Kidney epithelial cell (primary cell): ENCODE data around the gene ANKS1B. TPM values are rescaled to one million over a fixed set of nuclear protein-coding genes. Genes with fewer than 3 reads are reported as not detected.
A peak's percentile ranks its signal among the peaks of the same experiment; 100 is the strongest.
"Not testable (repeated sequence)": the region's sequence is repeated elsewhere in the genome, so short reads cannot be mapped to it uniquely, and the experiment has no call there.

Source experiments
- DNase-seq: peaks from one replicate; pipeline ENCODE4 v3.0.0-alpha.2; 2010; ENCODE audit warnings: low read depth
- H3K27me3 ChIP-seq: 2 replicates; pipeline ENCODE4 v1.6.0; 2011; ENCODE audit warnings: low read length; ENCODE audit not compliant: control insufficient read depth, insufficient read depth
- H3K36me3 ChIP-seq: 2 replicates; pipeline ENCODE4 v1.5.1; 2011; ENCODE audit warnings: low read length; ENCODE audit not compliant: control insufficient read depth, insufficient read depth
- H3K4me3 ChIP-seq: 2 replicates; pipeline ENCODE4 v1.5.1; 2011; ENCODE audit warnings: low read depth, mild to moderate bottlenecking, control low read depth, low read length
- total RNA-seq: library from RNA; depleted of rRNA; stranded (reverse); fragments of >200 nt; gene quantifications from 2 replicates; pipeline ENCODE4 v1.2.3, GENCODE V29; 2015
- TF ChIP-seq, protein P1 (sequence below): IDR thresholded peaks from 2 replicates; pipeline ENCODE4 v1.5.1; 2011; ENCODE audit warnings: mild to moderate bottlenecking, moderate library complexity, low read length, control low read depth, inconsistent platforms; ENCODE audit not compliant: insufficient read depth, poor library complexity, severe bottlenecking

ANKS1B gene
- total RNA-seq, 1 donor from 2014 or later, result 0.13 TPM

DNA sequence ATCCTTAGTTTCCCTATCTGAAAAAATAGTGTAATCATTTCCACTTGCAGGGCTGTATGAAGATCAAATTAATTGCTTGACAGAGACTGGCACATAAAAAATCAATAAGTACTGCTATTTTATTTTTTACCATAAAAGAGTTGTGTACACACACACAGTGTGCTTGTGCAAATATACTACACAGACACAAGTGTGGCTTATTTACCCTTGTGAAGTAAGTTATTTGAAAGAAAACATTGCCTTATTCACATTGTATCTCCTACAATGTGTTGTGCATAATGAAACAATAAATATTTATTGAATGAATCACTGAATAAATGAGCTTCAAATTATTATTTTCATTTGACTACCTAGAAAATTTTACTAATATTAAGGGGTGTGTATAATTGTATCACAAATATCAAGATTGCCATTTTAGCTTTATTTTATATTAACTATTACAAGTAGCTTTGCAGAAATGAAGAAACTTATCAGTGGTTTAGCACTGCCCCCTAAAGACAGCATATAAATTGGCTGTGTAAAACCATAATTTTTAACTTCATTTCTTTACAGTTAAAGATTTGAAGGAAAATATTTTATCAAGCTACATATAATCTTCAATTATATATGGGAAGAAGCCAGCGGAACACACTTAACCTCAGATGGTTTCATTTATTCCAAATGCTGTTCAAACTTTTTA, 325.9 kb downstream of the ANKS1B start:
- H3K27me3 ChIP-seq, result no peaks in the 10 kb centered on the region
- no peak overlapping the region for H3K4me3 ChIP-seq
- H3K36me3 ChIP-seq, result no peaks in the 10 kb centered on the region
- no peak for DNase-seq
- TF ChIP-seq, protein P1, sequence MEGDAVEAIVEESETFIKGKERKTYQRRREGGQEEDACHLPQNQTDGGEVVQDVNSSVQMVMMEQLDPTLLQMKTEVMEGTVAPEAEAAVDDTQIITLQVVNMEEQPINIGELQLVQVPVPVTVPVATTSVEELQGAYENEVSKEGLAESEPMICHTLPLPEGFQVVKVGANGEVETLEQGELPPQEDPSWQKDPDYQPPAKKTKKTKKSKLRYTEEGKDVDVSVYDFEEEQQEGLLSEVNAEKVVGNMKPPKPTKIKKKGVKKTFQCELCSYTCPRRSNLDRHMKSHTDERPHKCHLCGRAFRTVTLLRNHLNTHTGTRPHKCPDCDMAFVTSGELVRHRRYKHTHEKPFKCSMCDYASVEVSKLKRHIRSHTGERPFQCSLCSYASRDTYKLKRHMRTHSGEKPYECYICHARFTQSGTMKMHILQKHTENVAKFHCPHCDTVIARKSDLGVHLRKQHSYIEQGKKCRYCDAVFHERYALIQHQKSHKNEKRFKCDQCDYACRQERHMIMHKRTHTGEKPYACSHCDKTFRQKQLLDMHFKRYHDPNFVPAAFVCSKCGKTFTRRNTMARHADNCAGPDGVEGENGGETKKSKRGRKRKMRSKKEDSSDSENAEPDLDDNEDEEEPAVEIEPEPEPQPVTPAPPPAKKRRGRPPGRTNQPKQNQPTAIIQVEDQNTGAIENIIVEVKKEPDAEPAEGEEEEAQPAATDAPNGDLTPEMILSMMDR, result peak; percentile 25

DNA sequence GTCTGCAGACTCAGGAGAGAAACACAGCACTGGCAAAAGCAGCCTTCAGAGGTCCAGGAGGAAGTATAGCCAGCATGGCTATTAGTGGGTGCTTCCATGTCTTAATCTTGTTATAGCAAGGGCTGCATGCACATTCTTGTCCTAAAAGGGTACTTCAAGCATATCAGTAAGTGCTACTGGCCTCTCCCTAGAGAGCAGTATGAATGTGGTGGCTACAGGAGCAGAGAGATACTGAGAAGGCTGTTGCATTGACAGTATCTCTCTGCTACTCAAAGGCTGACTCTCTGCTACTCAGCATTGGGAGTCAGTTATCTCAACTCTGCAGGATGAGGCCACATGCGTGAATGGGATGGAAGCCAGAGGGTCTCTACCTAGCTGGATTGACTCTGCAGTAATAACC, 335.2 kb downstream of the ANKS1B start:
- no peak for DNase-seq
- TF ChIP-seq, protein P1, result no peak

DNA sequence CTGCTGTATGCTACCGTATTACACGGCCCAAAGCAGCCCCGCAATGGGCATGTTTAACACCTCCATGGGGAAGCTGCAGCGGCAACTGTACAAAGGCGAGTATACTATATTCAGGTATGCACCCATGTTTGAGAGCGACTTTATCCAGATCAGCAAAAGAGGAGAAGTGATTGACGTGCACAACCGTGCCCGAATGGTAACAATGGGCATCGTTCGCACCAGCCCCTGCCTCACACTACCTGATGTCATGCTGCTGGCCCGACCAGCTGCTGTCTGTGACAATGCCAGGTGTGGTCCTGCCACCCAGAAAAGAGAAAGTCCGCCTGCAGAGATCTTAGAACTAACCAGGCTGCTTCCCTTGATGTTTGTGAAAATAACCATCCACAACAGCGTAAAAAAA, 336.6 kb downstream of the ANKS1B start:
- no peak for DNase-seq
- no peak overlapping the region for H3K4me3 ChIP-seq
- no peaks in the 10 kb centered on the region for H3K36me3 ChIP-seq
- H3K27me3 ChIP-seq, result no peaks in the 10 kb centered on the region
- TF ChIP-seq, protein P1, result no peak

More for the DNA sequence above, 335.2 kb downstream of the ANKS1B start:
- H3K4me3 ChIP-seq, result no peak overlapping the region
- H3K27me3 ChIP-seq, result no peaks in the 10 kb centered on the region
- no peaks in the 10 kb centered on the region for H3K36me3 ChIP-seq

DNA sequence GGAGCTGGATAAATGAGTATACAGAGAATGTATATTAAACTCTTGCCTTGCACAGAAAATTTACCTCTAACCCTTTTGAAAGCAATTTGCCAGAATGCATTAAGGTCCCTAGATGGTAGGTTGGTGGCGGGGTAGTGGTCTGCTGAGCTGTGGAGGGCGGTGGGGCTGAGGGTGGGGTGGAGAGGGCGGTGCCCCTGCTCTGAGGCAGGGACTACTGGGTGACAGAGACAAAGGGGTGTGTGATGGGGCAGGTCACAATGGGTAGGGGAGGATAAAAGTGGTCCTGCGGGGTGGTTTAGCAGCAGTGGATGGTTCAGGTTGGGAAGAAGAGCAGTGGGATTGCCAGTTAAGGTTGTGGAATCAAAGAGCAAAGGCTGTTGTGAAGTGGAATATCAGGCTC, 337.3 kb downstream of the ANKS1B start, which contains the start of gene GARIN6:
Gene GARIN6, plus strand, starts transcription at position 301 of the 400 bp plus-strand sequence. CDS start 422 bp downstream, outside the sequence.
- H3K4me3 ChIP-seq, result no peak within 1 kb of the TSS
- no peaks in the 10 kb centered on the region for H3K27me3 ChIP-seq
- TF ChIP-seq, protein P1, result no peak
- no peaks in the 10 kb centered on the region for H3K36me3 ChIP-seq
- no peak for DNase-seq

DNA sequence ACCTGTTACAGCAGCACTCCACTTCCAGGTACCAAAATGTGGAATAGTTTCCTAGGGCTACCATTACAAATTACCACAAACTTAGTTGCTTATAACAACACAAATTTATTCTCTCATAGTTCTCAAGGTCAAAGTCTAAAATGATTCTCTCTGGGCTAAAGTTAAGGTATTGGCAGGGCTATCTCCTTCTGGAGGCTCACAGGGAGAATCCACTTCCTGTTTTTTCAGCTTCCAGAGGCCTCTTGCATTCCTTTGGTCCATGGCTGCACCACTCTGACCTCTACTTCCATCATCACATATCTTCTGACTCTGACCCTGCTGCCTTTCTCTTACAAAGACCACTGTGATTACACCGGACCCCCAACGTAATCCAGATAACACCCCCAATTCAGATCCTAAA, 340.1 kb downstream of the ANKS1B start:
- Histone ChIP-seq H3K36me3 (no peaks in the 10 kb centered on the region), H3K4me3 (no peak overlapping the region), H3K27me3 (no peaks in the 10 kb centered on the region)
- TF ChIP-seq, protein P1, result no peak
- DNase-seq, result no peak

DNA sequence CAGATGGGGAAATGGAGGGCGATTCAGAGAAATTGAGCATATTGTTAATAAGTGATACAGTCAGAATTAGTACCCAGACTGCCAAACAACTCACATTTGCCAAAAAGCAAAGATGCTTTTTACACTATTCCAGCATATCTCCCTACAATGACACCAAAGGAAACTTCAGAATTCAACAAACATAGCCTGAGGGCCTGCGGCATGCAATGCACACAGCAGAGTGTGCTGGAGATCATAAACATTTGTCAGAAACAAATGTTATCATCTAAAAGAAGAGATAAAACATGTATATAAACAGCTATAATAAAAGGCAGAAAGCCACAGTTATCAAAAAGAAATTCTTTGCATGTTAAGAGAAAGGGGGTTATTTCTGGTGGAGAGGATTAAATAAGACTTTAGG, 357.3 kb downstream of the ANKS1B start:
- DNase-seq, result no peak
- TF ChIP-seq, protein P1, result no peak
- H3K4me3 ChIP-seq, result no peak overlapping the region
- no peaks in the 10 kb centered on the region for H3K27me3 ChIP-seq
- no peaks in the 10 kb centered on the region for H3K36me3 ChIP-seq

DNA sequence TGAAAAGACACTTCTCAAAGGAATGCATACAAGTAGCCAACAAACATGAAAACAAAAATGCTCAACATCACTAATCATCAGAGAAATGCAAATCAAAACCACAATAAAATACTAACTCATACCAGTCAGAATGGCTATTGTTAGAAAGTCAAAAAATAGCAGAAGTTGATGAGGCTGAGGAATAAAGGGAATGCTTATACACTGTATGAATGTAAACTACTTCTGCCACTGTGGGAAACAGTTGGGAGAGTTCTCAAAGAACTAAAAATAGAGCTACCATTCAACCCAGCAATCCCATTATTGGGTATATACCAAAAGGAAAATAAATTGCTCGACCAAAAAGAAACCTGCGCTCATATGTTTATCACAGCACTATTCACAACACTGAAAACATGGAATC, 360.1 kb downstream of the ANKS1B start:
- not testable (repeated sequence) for DNase-seq, H3K36me3 ChIP-seq, H3K27me3 ChIP-seq, H3K4me3 ChIP-seq
